ENCODE data around the gene PUS1.

The PUS1 gene

DNA sequence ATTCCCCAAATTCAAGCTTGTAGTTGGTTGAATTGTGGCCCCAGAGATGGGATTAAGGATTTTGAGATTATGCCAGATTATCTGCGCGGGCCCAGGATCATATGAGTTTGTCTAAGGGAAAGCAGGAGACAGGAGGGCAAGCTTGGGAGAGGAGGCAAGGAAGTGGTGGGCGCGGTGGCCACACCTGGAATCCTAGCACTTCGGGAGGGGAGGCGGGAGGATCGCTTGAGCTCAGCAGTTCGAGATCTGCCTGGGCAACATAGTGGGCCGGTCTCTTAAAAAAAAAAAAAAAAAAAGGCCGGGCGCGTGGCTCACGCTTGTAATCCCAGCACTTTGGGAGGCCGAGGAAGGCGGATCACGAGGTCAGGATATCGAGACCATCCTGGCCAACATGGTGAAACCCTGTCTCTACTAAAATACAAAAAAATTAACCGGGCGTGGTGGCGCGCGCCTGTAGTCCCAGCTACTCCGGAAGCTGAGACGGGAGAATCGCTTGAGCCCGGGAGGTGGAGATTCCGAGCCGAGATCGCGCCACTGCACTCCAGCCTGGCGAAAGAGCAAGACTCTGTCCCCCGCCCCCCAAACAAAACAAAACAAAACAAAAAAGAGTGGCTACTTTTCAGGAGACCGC is 881 bp upstream of the PUS1 start (continued):
- TF ChIP-seq, protein P1, sequence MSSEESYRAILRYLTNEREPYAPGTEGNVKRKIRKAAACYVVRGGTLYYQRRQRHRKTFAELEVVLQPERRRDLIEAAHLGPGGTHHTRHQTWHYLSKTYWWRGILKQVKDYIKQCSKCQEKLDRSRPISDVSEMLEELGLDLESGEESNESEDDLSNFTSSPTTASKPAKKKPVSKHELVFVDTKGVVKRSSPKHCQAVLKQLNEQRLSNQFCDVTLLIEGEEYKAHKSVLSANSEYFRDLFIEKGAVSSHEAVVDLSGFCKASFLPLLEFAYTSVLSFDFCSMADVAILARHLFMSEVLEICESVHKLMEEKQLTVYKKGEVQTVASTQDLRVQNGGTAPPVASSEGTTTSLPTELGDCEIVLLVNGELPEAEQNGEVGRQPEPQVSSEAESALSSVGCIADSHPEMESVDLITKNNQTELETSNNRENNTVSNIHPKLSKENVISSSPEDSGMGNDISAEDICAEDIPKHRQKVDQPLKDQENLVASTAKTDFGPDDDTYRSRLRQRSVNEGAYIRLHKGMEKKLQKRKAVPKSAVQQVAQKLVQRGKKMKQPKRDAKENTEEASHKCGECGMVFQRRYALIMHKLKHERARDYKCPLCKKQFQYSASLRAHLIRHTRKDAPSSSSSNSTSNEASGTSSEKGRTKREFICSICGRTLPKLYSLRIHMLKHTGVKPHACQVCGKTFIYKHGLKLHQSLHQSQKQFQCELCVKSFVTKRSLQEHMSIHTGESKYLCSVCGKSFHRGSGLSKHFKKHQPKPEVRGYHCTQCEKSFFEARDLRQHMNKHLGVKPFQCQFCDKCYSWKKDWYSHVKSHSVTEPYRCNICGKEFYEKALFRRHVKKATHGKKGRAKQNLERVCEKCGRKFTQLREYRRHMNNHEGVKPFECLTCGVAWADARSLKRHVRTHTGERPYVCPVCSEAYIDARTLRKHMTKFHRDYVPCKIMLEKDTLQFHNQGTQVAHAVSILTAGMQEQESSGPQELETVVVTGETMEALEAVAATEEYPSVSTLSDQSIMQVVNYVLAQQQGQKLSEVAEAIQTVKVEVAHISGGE (tag by site-specific recombination; conservative IDR thresholded peaks at IDR 0.05; ENCODE audit: low read depth): no peak
- TF ChIP-seq, protein P2, sequence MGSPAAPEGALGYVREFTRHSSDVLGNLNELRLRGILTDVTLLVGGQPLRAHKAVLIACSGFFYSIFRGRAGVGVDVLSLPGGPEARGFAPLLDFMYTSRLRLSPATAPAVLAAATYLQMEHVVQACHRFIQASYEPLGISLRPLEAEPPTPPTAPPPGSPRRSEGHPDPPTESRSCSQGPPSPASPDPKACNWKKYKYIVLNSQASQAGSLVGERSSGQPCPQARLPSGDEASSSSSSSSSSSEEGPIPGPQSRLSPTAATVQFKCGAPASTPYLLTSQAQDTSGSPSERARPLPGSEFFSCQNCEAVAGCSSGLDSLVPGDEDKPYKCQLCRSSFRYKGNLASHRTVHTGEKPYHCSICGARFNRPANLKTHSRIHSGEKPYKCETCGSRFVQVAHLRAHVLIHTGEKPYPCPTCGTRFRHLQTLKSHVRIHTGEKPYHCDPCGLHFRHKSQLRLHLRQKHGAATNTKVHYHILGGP (tag by site-specific recombination; IDR thresholded peaks at IDR 0.05): no peak
- TF ChIP-seq KLF10 (tag by site-specific recombination; IDR thresholded peaks at IDR 0.05): no peak
- no peak for TF ChIP-seq ZNF138 (tag by site-specific recombination; IDR thresholded peaks at IDR 0.05; ENCODE audit: borderline replicate concordance)
- no peak for TF ChIP-seq ZNF777 (tag by site-specific recombination; IDR thresholded peaks at IDR 0.05; ENCODE audit: borderline replicate concordance)
- TF ChIP-seq TRIM28 (IDR thresholded peaks at IDR 0.05; ENCODE audit: borderline replicate concordance, low read length): no peak
- no peak for TF ChIP-seq ZNF248 (tag by site-specific recombination; IDR thresholded peaks at IDR 0.05)
- TF ChIP-seq, protein P3, sequence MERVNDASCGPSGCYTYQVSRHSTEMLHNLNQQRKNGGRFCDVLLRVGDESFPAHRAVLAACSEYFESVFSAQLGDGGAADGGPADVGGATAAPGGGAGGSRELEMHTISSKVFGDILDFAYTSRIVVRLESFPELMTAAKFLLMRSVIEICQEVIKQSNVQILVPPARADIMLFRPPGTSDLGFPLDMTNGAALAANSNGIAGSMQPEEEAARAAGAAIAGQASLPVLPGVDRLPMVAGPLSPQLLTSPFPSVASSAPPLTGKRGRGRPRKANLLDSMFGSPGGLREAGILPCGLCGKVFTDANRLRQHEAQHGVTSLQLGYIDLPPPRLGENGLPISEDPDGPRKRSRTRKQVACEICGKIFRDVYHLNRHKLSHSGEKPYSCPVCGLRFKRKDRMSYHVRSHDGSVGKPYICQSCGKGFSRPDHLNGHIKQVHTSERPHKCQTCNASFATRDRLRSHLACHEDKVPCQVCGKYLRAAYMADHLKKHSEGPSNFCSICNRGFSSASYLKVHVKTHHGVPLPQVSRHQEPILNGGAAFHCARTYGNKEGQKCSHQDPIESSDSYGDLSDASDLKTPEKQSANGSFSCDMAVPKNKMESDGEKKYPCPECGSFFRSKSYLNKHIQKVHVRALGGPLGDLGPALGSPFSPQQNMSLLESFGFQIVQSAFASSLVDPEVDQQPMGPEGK (tag by site-specific recombination; IDR thresholded peaks at IDR 0.05): peak; percentile 54; the same call in 1 of the 2 replicates
- TF ChIP-seq ZNF571 (tag by site-specific recombination; IDR thresholded peaks at IDR 0.05): no peak
- TF ChIP-seq ZNF155 (tag by site-specific recombination; IDR thresholded peaks at IDR 0.05): no peak
- no peak for TF ChIP-seq ZNF146 (tag by site-specific recombination; IDR thresholded peaks at IDR 0.05)
- no peak for TF ChIP-seq ZNF654 (tag by site-specific recombination; IDR thresholded peaks at IDR 0.05; ENCODE audit: low read depth)
- TF ChIP-seq ZNF843 (tag by site-specific recombination; IDR thresholded peaks at IDR 0.05): no peak
- no peak for TF ChIP-seq ZNF157 (tag by site-specific recombination; IDR thresholded peaks at IDR 0.05)
- TF ChIP-seq, protein P4, sequence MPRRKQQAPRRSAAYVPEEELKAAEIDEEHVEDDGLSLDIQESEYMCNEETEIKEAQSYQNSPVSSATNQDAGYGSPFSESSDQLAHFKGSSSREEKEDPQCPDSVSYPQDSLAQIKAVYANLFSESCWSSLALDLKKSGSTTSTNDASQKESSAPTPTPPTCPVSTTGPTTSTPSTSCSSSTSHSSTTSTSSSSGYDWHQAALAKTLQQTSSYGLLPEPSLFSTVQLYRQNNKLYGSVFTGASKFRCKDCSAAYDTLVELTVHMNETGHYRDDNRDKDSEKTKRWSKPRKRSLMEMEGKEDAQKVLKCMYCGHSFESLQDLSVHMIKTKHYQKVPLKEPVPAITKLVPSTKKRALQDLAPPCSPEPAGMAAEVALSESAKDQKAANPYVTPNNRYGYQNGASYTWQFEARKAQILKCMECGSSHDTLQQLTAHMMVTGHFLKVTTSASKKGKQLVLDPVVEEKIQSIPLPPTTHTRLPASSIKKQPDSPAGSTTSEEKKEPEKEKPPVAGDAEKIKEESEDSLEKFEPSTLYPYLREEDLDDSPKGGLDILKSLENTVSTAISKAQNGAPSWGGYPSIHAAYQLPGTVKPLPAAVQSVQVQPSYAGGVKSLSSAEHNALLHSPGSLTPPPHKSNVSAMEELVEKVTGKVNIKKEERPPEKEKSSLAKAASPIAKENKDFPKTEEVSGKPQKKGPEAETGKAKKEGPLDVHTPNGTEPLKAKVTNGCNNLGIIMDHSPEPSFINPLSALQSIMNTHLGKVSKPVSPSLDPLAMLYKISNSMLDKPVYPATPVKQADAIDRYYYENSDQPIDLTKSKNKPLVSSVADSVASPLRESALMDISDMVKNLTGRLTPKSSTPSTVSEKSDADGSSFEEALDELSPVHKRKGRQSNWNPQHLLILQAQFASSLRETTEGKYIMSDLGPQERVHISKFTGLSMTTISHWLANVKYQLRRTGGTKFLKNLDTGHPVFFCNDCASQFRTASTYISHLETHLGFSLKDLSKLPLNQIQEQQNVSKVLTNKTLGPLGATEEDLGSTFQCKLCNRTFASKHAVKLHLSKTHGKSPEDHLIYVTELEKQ (tag by site-specific recombination; IDR thresholded peaks at IDR 0.05; ENCODE audit: borderline replicate concordance): no peak
- TF ChIP-seq ZNF239 (tag by site-specific recombination; IDR thresholded peaks at IDR 0.05): no peak
- TF ChIP-seq, protein P5, sequence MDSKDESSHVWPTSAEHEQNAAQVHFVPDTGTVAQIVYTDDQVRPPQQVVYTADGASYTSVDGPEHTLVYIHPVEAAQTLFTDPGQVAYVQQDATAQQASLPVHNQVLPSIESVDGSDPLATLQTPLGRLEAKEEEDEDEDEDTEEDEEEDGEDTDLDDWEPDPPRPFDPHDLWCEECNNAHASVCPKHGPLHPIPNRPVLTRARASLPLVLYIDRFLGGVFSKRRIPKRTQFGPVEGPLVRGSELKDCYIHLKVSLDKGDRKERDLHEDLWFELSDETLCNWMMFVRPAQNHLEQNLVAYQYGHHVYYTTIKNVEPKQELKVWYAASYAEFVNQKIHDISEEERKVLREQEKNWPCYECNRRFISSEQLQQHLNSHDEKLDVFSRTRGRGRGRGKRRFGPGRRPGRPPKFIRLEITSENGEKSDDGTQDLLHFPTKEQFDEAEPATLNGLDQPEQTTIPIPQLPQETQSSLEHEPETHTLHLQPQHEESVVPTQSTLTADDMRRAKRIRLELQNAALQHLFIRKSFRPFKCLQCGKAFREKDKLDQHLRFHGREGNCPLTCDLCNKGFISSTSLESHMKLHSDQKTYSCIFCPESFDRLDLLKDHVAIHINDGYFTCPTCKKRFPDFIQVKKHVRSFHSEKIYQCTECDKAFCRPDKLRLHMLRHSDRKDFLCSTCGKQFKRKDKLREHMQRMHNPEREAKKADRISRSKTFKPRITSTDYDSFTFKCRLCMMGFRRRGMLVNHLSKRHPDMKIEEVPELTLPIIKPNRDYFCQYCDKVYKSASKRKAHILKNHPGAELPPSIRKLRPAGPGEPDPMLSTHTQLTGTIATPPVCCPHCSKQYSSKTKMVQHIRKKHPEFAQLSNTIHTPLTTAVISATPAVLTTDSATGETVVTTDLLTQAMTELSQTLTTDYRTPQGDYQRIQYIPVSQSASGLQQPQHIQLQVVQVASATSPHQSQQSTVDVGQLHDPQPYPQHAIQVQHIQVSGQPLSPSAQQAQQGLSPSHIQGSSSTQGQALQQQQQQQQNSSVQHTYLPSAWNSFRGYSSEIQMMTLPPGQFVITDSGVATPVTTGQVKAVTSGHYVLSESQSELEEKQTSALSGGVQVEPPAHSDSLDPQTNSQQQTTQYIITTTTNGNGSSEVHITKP (tag by site-specific recombination; IDR thresholded peaks at IDR 0.05): peak; percentile 49; the same call in 1 of the 2 replicates
- peak; percentile 39; the same call in 1 of the 2 replicates for TF ChIP-seq ZNF600 (tag by site-specific recombination; IDR thresholded peaks at IDR 0.05)
- no peak for TF ChIP-seq ZNF114 (tag by site-specific recombination; IDR thresholded peaks at IDR 0.05)
- TF ChIP-seq, protein P6, sequence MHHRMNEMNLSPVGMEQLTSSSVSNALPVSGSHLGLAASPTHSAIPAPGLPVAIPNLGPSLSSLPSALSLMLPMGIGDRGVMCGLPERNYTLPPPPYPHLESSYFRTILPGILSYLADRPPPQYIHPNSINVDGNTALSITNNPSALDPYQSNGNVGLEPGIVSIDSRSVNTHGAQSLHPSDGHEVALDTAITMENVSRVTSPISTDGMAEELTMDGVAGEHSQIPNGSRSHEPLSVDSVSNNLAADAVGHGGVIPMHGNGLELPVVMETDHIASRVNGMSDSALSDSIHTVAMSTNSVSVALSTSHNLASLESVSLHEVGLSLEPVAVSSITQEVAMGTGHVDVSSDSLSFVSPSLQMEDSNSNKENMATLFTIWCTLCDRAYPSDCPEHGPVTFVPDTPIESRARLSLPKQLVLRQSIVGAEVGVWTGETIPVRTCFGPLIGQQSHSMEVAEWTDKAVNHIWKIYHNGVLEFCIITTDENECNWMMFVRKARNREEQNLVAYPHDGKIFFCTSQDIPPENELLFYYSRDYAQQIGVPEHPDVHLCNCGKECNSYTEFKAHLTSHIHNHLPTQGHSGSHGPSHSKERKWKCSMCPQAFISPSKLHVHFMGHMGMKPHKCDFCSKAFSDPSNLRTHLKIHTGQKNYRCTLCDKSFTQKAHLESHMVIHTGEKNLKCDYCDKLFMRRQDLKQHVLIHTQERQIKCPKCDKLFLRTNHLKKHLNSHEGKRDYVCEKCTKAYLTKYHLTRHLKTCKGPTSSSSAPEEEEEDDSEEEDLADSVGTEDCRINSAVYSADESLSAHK (tag by site-specific recombination; IDR thresholded peaks at IDR 0.05): no peak
- TF ChIP-seq ZNF561 (tag by site-specific recombination; IDR thresholded peaks at IDR 0.05; ENCODE audit: borderline replicate concordance): no peak
- no peak for TF ChIP-seq GLIS1 (tag by site-specific recombination; IDR thresholded peaks at IDR 0.05)
- TF ChIP-seq ZNF174 (tag by site-specific recombination; IDR thresholded peaks at IDR 0.05): no peak

Measured in HEK293 (cell line).